ENCODE measurements around the gene ZNF296. TPM values are rescaled to one million over a fixed set of nuclear protein-coding genes. Genes with fewer than 3 reads are reported as not detected.

ZNF296 gene
- total RNA-seq, result under 1 TPM in 1 of 4 donors, not detected in 3; 0.27 TPM

- H3K4me3 ChIP-seq, result peak within 1 kb of the TSS; percentile 17 to 22
Observed at GRCh38 chr19:45076029-45076850, at the start of gene ZNF296. TSS of gene ZNF296 (minus strand) at chr19:45076478. CDS start at chr19:45076373, 105 bp downstream.

GRCh38 chr19:45125360-45125759, 49.1 kb upstream of the ZNF296 start:
- intact Hi-C loops (cut with DNase I; ENCODE audit: low total_unique reads), result no loop called here
- Histone ChIP-seq H3K9me3 (no peaks in the 10 kb centered on the region), H3K4me3 (no peak overlapping the region), H3K27ac (no peak overlapping the region), H3K27me3 (no peaks in the 10 kb centered on the region), H3K36me3 (no peaks in the 10 kb centered on the region), H3K4me1 (no peaks in the 10 kb centered on the region)
- no peak for DNase-seq
- TF ChIP-seq CTCF (IDR thresholded peaks at IDR 0.05) (no peak), POLR2A (IDR thresholded peaks at IDR 0.05) (no peak)

More at GRCh38 chr19:45076029-45076850, at the start of gene ZNF296:
- H3K4me1 ChIP-seq, result peaks cover 0 to 4% of the 10 kb centered on the region in 2 donors
- H3K27ac ChIP-seq, result no peak within 1 kb of the TSS
- peak in 1 of 2 donors; percentile 38 for TF ChIP-seq POLR2A (IDR thresholded peaks at IDR 0.05)
- no peak for TF ChIP-seq CTCF (IDR thresholded peaks at IDR 0.05)
- no peaks in the 10 kb centered on the region for H3K9me3 ChIP-seq
- DNase-seq, result peak in 1 of 2 donors; percentile 51
- H3K36me3 ChIP-seq, result no peaks in the 10 kb centered on the region
- intact Hi-C loops (cut with DNase I; ENCODE audit: low total_unique reads), result no loop called here
- no peaks in the 10 kb centered on the region for H3K27me3 ChIP-seq

DNA sequence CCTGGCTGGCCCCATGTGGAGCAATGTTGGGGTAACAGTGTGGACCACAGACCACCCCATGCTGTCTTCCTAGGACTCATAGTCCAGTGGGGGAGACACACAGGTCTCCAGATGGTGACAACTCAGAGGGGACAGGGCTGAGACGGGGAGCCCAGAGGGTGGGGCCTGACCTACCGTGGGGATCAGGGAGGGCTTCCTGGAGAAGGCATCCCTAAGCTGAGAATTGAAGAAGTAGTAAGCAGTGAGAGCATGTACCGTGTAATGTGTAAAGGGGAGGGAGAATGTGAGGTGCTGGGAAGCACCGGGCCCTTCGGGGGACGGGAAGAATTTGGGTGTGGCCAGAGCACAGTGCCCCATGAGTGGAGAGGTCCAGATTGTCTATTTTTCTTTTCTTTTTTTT, 47.7 kb upstream of the ZNF296 start:
- Histone ChIP-seq H3K4me1 (no peaks in the 10 kb centered on the region), H3K36me3 (no peaks in the 10 kb centered on the region), H3K27ac (no peak overlapping the region), H3K4me3 (no peak overlapping the region), H3K9me3 (no peaks in the 10 kb centered on the region), H3K27me3 (no peaks in the 10 kb centered on the region)
- no peak for DNase-seq
- intact Hi-C loops (cut with DNase I; ENCODE audit: low total_unique reads), result no loop called here
- TF ChIP-seq POLR2A (IDR thresholded peaks at IDR 0.05) (no peak), CTCF (IDR thresholded peaks at IDR 0.05) (no peak)

DNA sequence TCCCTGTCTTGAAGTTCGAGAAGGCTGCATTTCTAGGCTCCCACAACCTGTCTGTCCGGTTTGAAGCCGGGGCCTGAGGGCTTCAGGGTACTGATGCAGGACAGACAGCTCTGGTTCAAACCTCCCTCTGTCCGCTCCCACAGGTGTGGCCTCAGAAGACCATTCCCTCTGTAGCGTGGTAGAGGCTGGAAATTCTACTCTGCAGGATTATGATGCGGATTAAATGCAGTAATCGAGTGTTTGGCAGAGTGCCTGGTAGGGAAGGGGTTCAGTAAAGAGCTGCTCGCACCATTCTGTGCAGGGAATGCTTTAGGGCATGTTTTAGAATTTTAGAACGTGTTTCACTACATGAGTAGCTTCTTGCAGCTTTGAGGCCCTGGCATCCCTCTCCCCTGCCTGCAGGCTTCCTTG, 47.2 kb upstream of the ZNF296 start:
- H3K9me3 ChIP-seq, result no peaks in the 10 kb centered on the region
- no peak overlapping the region for H3K4me3 ChIP-seq
- TF ChIP-seq CTCF (IDR thresholded peaks at IDR 0.05) (no peak), POLR2A (IDR thresholded peaks at IDR 0.05) (no peak)
- H3K27me3 ChIP-seq, result no peaks in the 10 kb centered on the region
- intact Hi-C loops (cut with DNase I; ENCODE audit: low total_unique reads), result no loop called here
- no peak overlapping the region for H3K27ac ChIP-seq
- H3K4me1 ChIP-seq, result no peaks in the 10 kb centered on the region
- DNase-seq, result no peak
- no peaks in the 10 kb centered on the region for H3K36me3 ChIP-seq

- no peaks in the 10 kb centered on the region for H3K27me3 ChIP-seq
- intact Hi-C loops (cut with DNase I; ENCODE audit: low total_unique reads), result no loop called here
Observed at GRCh38 chr19:45122832-45123231, 46.6 kb upstream of the ZNF296 start.

More at GRCh38 chr19:45122832-45123231, 46.6 kb upstream of the ZNF296 start:
- Histone ChIP-seq H3K36me3 (no peaks in the 10 kb centered on the region), H3K9me3 (no peaks in the 10 kb centered on the region), H3K27ac (no peak overlapping the region), H3K4me1 (no peaks in the 10 kb centered on the region), H3K4me3 (no peak overlapping the region)
- TF ChIP-seq POLR2A (IDR thresholded peaks at IDR 0.05), result no peak
- no peak for TF ChIP-seq CTCF (IDR thresholded peaks at IDR 0.05)
- DNase-seq, result no peak
